Vagina (tissue), 2 donors: ENCODE results near the gene SMPX.

Source experiments
- POLR2AphosphoS5 ChIP-seq, 2 donors: sonication (generic); formaldehyde crosslinking; IDR thresholded peaks; one replicate each; pipeline ENCODE4 v1.9.0; 2017; ENCODE audit warnings: antibody characterized with exemption in 2 of 2, mild to moderate bottlenecking in 2 of 2, low read depth in 1 of 2; ENCODE audit not compliant: insufficient read depth in 1 of 2
- TF ChIP-seq, protein P1 (sequence below), 3 experiments: fragments of 450-650 bp in 2 of 3; fragments of 200-600 bp in 1 of 3; sonication (generic) in 1 of 3; IDR thresholded peaks; one replicate each; pipeline ENCODE4 v1.5.1; 2017 to 2019; ENCODE audit warnings: antibody characterized with exemption in 3 of 3, mild to moderate bottlenecking in 2 of 3, moderate library complexity in 2 of 3

DNA sequence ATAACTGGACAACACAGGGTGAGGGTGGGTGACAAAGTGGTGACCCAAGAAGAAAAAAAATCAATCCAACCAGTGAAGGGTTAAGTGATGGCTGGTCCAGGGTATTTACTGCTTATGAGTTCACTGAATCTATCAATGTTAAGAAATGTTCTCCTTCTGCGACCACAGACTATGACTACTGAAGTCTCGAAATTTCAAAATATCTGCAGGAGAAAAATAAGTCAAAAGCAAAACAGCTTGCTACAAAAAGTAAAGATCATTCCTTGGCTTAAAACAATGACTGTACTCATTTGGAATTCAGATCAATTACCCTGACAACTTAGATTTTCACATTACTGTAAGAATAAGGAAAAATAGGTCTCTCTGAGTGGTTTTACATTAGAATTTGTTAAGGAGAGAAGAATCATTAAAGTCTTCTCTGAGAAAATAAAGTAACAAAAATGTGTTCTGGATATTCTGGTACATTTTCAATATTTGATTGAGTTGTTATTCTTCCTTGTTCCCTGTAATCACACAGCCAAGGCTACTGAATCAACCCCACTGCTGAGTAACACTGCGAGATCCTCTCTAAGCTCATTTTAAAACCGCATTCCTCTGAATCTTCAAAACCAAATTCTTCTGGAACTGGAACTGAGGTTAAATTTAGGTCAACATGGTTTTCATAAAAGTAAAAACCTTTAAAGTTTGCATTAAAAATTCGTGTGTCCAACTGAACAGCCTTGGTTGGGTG is 22.7 kb downstream of the SMPX start:
- TF ChIP-seq, protein P1, sequence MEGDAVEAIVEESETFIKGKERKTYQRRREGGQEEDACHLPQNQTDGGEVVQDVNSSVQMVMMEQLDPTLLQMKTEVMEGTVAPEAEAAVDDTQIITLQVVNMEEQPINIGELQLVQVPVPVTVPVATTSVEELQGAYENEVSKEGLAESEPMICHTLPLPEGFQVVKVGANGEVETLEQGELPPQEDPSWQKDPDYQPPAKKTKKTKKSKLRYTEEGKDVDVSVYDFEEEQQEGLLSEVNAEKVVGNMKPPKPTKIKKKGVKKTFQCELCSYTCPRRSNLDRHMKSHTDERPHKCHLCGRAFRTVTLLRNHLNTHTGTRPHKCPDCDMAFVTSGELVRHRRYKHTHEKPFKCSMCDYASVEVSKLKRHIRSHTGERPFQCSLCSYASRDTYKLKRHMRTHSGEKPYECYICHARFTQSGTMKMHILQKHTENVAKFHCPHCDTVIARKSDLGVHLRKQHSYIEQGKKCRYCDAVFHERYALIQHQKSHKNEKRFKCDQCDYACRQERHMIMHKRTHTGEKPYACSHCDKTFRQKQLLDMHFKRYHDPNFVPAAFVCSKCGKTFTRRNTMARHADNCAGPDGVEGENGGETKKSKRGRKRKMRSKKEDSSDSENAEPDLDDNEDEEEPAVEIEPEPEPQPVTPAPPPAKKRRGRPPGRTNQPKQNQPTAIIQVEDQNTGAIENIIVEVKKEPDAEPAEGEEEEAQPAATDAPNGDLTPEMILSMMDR (IDR thresholded peaks at IDR 0.05) = no peak
- TF ChIP-seq POLR2AphosphoS5 (IDR thresholded peaks at IDR 0.05; ENCODE audit: insufficient read depth in 1 of 2, low read depth in 1 of 2) = no peak
